Activated CD4-positive, alpha-beta T cell treated with anti-CD3 and anti-CD28 coated beads, Interleukin-2, amount 50 U/mL, for 1 hour (primary cell): ENCODE measurements around the gene PIAS3.
A peak's percentile ranks its signal among the peaks of the same experiment; 100 is the strongest.

Experiments
- DNase-seq: peaks from one replicate; pipeline ENCODE4 v3.0.0-alpha.2; 2020

The PIAS3 gene

GRCh38 chr1:145858901-145859490, at the start of gene PIAS3:
Gene PIAS3, minus strand, starts transcription at chr1:145859081. Its CDS starts 91 bp downstream, at chr1:145858990.
- peak; percentile 74 for DNase-seq

- no peak for DNase-seq
Measured at GRCh38 chr1:145908653-145909052, 49.8 kb upstream of the PIAS3 start.

DNA sequence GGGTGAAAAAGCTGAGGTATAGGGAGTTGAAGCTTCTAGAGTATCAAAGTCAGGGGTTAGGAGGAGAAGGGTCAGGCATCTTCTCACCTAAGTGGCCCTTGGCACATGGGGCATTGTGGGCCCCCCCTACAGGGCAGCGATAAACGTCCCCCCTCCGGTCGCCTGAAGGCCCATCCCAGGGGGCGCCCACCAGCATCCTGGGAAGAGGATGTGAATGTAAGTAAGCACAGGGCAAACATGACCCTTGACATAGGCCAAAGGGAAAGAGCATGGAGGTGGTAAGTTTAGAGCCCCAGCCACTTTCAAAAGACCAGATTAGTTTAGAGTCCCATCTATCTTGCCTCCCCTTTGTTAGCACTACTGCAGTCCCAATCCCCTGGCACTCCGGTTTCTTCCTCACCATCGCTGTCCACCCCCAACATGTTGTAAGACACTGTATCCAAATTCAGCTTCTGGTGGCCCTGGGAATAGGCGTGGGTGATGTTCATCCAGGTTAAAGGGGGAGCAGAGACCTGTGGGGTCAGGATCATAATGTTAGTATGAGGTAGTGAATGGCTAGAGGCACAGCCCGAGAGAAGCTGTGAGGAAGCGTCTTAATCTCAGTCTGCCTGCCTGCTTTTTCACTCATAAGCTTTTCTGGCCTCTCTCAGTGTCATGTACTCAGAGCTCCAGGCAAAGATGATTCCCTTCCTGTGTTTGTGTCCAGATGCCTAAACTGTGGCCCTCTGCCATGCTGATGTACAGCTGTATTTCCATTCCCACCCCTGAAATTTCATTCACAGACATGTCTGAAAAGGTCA, 48.3 kb upstream of the PIAS3 start:
- no peak for DNase-seq

GRCh38 chr1:145901312-145902021, 42.6 kb upstream of the PIAS3 start:
- DNase-seq: no peak

- no peak for DNase-seq
Measured at GRCh38 chr1:145898756-145899155, 39.9 kb upstream of the PIAS3 start.

DNA sequence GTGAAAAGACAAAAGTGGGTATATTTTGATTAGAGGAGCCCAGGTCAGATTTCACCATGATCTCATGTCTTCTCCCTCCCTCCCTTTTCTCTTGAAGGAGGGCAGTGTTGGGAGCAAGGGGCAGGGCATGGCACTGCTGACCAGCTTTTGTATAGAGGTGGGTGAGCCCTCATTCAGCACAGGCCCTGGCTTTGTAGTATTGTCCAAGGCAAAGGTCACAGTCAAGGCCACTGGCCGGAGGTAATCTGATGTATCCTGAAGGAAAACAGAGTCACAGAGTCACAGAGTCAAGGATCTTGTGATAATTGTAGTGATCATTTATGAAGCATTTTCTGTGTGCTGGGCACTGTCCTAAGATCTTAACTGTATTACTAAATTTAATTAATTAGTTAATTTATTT, 39.1 kb upstream of the PIAS3 start:
- no peak for DNase-seq

- DNase-seq: no peak
Measured at GRCh38 chr1:145895471-145895870, 36.6 kb upstream of the PIAS3 start.

GRCh38 chr1:145893306-145894055, 34.6 kb upstream of the PIAS3 start:
- DNase-seq: no peak

GRCh38 chr1:145892486-145893087, 33.7 kb upstream of the PIAS3 start:
- no peak for DNase-seq

- DNase-seq: peak; percentile 54
Measured at GRCh38 chr1:145891587-145892485, 33.0 kb upstream of the PIAS3 start.

DNA sequence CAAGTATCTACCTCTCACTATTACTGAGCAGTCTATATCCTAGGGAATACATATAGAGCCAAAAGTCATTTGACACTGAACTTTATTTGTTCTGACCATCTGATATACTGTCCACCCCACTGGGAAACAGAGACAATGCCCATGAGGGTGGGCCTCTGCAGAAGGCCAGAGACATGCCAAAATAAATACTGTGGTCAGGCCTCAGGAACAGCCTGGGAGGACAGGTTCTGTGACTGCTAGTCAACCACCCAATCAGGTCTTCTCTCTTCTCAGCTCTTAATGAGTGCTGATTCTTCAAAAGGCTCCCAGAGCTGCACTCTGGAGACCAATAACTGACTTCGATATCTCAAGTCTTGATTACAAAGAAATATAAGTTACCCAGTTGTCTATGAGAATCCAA, 32.3 kb upstream of the PIAS3 start:
- DNase-seq: no peak

DNA sequence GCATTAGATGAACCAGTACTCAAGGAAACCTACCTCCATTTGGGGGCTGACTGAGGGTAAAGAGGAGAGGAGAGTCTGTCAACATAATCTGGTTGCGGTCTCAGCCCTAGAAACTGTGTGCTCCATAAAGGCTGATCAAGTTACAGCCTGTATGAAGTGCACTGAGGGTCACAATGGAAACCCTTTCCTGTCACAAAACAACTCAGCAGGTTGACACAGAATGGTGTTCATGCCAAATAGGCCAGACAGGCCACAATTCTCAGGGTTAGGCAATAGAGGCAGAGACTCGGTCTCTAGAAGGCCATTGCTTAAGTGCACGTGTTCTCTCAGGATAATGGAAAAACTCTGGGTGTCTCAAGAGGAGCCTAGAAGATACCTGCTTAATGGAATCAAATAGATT, 30.8 kb upstream of the PIAS3 start:
- no peak for DNase-seq

GRCh38 chr1:145887631-145888030, 28.8 kb upstream of the PIAS3 start:
- no peak for DNase-seq

GRCh38 chr1:145886816-145887215, 27.9 kb upstream of the PIAS3 start:
- no peak for DNase-seq

GRCh38 chr1:145886390-145886789, 27.5 kb upstream of the PIAS3 start:
- DNase-seq: no peak

- peak; percentile 86 for DNase-seq
Measured at GRCh38 chr1:145885738-145886287, 26.9 kb upstream of the PIAS3 start, which contains the start of gene ANKRD35. Gene ANKRD35, minus strand, starts transcription at chr1:145885866. Its CDS starts 108 bp downstream, at chr1:145885758.

- DNase-seq: no peak
Measured at GRCh38 chr1:145884675-145885074, 25.8 kb upstream of the PIAS3 start.

DNA sequence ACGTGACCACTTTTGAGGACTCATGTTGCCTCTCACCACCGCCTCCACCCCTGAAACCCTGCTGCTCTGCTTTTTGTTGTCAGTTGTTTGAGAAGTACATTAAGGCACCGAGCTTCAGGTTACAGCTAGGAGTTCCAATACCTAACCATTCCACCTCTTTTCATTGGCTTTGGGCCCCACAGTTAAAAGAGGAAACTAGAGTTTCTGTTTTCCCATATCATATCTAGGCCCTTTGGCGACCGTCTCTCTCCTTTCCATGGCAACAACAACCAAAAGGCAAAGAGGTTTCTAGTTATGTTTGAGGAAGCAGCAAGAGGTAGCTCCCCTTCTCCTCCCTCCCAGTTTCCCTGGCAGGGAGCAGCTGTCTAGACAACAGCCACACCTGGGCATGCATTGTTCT, 20.9 kb upstream of the PIAS3 start:
- no peak for DNase-seq

DNA sequence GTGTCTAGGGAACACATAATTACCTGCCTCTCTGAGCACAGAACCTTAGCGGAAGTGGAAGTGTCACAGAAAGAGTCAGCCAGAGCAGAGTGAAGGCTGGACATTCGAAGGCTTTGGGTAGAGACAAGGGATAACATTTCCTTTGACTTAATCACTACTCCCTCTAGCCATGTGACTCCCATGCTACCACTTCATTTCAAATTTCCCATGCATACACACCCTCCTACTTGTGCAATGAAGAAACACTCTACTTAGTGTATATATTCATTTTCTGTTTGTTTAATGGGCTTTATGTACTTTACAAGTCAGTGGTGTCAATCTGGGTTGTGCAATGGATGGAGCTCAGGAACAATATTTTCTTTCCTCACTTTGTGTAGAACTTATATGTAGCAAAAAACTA, 19.8 kb upstream of the PIAS3 start:
- DNase-seq: no peak

GRCh38 chr1:145877923-145878486, 19.1 kb upstream of the PIAS3 start:
- no peak for DNase-seq

DNA sequence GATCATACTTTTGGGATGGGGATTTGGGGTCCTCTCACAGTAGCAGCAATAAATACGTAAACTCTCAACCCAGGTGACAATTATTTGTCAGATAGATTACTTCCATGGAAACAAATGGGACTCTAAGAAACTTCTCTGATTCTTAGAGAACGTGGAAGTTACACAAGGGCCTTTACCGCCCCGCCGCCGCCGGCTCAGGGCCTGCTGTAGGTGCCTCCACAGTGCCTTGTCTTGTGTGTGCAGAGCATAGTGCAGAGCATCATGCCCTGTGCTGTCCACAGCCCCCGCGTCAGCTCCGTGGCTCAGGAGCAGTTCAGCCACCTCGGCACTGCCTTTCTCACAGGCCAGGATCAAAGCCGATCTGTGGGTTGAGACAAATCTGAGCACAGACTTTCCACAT, 15.8 kb upstream of the PIAS3 start:
- no peak for DNase-seq
